HCT116 (cell line): Measurements from ENCODE around the gene SPRYD7. TPM values are rescaled to one million over a fixed set of nuclear protein-coding genes. Genes with fewer than 3 reads are reported as not detected.

Experiments used
- ATAC-seq: fragments of 200-7000 bp; cut with Tn5 transposase; 2 replicates; pipeline ENCODE4 v1.9.1; 2020; ENCODE audit warnings: mild to moderate bottlenecking, moderate library complexity
- BruUV-seq: library from RNA; stranded (reverse); fragments of 400-500 nt; replicated peaks from 2 replicates; lab custom pipeline; 2021; lab: Mats Ljungman, UMichigan
- CTCF ChIA-PET: fragments of 300-600 bp; sonication (Branson Sonifier 250); formaldehyde crosslinking; loops from one replicate; lab custom pipeline; 2021; ENCODE audit warnings: antibody characterized with exemption; lab: Charles Lee
- POLR2A ChIA-PET: fragments of 300-600, 350-600 bp; sonication (Branson Sonifier 250); formaldehyde crosslinking; loops from one replicate; lab custom pipeline; 2021; ENCODE audit warnings: antibody characterized with exemption; lab: Charles Lee
- RAD21 ChIA-PET, 2 experiments: fragments of 300-600 bp; sonication (Branson Sonifier 250); formaldehyde crosslinking; loops; one replicate each; lab custom pipeline; 2023; ENCODE audit warnings: low total read pairs in 2 of 2; ENCODE audit not compliant: uncharacterized antibody in 2 of 2, unreplicated experiment in 2 of 2, low non-redundant PET in 1 of 2; lab: Charles Lee
- DNase-seq: peaks from one replicate; pipeline ENCODE4 v3.0.0-alpha.2; 2010; ENCODE audit warnings: low read depth, low spot score
- H2AFZ ChIP-seq: fragments of 200-600 bp; shearing (Covaris generic), sonication (generic); 2 replicates; pipeline ENCODE4 v1.6.1; 2017; ENCODE audit warnings: low read depth, mixed run types, mixed read lengths, antibody characterized with exemption, low read length; ENCODE audit not compliant: poor library complexity, severe bottlenecking
- H3K27ac ChIP-seq: 2 replicates; pipeline ENCODE4 v1.5.1; 2012; ENCODE audit warnings: low read depth, low read length
- H3K27me3 ChIP-seq: fragments of 200-600 bp; sonication (generic); 2 replicates; pipeline ENCODE4 v1.6.1; 2016; ENCODE audit warnings: mixed run types, low read length, mixed read lengths; ENCODE audit not compliant: insufficient read depth
- H3K36me3 ChIP-seq, 2 experiments: fragments of 200-500 bp in 1 of 2; fragments of 200-600 bp in 1 of 2; sonication (Bioruptor generic) in 1 of 2; sonication (generic) in 1 of 2; 2 replicates each; pipeline versions ENCODE4 v1.5.1 to v1.6.1; 2014 to 2016; ENCODE audit warnings: low read length in 2 of 2, inconsistent platforms in 1 of 2, mixed read lengths in 1 of 2, mixed run types in 1 of 2; ENCODE audit not compliant: insufficient read depth in 2 of 2, control insufficient read depth in 1 of 2
- H3K4me1 ChIP-seq, 2 experiments: fragments of 200-600 bp in 1 of 2; sonication (generic) in 1 of 2; 2 replicates each; pipeline versions ENCODE4 v1.5.1 to v1.6.1; 2012 to 2017; ENCODE audit warnings: low read length in 2 of 2, inconsistent platforms in 1 of 2, mild to moderate bottlenecking in 1 of 2, mixed read lengths in 1 of 2, mixed run types in 1 of 2, moderate library complexity in 1 of 2; ENCODE audit not compliant: insufficient read depth in 2 of 2, control insufficient read depth in 1 of 2
- H3K4me2 ChIP-seq: fragments of 200-600 bp; sonication (generic); 2 replicates; pipeline ENCODE4 v1.6.1; 2017; ENCODE audit warnings: mixed run types, low read length, mixed read lengths
- H3K4me3 ChIP-seq, 2 experiments: fragments of 200-600 bp in 1 of 2; sonication (generic) in 1 of 2; replicated peaks in 1 of 2; 2 replicates each; pipeline ENCODE4 v1.5.1; 2011 to 2016; ENCODE audit warnings: low read length in 2 of 2, control low read depth in 1 of 2, low read depth in 1 of 2, mild to moderate bottlenecking in 1 of 2, mixed read lengths in 1 of 2, mixed run types in 1 of 2
- H3K79me2 ChIP-seq: fragments of 200-600 bp; sonication (generic); 2 replicates; pipeline ENCODE4 v1.6.1; 2017; ENCODE audit warnings: mild to moderate bottlenecking, mixed run types, low read length, moderate library complexity, mixed read lengths; ENCODE audit not compliant: insufficient read depth
- H3K9ac ChIP-seq: fragments of 200-600 bp; sonication (generic); 2 replicates; pipeline ENCODE4 v1.6.1; 2016; ENCODE audit warnings: low read length, mixed read lengths
- H3K9me2 ChIP-seq: fragments of 200-600 bp; sonication (generic), shearing (Covaris generic); 2 replicates; pipeline ENCODE4 v1.6.1; 2017; ENCODE audit warnings: mixed run types, mild to moderate bottlenecking, moderate library complexity; ENCODE audit not compliant: insufficient read depth
- H3K9me3 ChIP-seq, 2 experiments: fragments of 200-500 bp in 1 of 2; fragments of 200-600 bp in 1 of 2; sonication (Bioruptor generic) in 1 of 2; sonication (generic) in 1 of 2; 2 replicates each; pipeline ENCODE4 v1.6.1; 2014 to 2017; ENCODE audit warnings: low read length in 2 of 2, mixed read lengths in 2 of 2, inconsistent platforms in 1 of 2, low read depth in 1 of 2, mild to moderate bottlenecking in 1 of 2, mixed run types in 1 of 2, moderate library complexity in 1 of 2; ENCODE audit not compliant: control insufficient read depth in 1 of 2, insufficient read depth in 1 of 2
- H4K20me1 ChIP-seq: fragments of 200-600 bp; sonication (generic), shearing (Covaris generic); 2 replicates; pipeline ENCODE4 v1.6.1; 2017; ENCODE audit warnings: mixed run types, mild to moderate bottlenecking, moderate library complexity; ENCODE audit not compliant: insufficient read depth
- CBX3 ChIP-seq: IDR thresholded peaks from 2 replicates; pipeline ENCODE4 v1.6.1; 2012; ENCODE audit warnings: low read depth
- CEBPB ChIP-seq: IDR thresholded peaks from 2 replicates; pipeline ENCODE4 v1.6.1; 2012; ENCODE audit warnings: low read depth
- EGR1 ChIP-seq: IDR thresholded peaks from 2 replicates; pipeline ENCODE4 v1.6.1; 2012; ENCODE audit warnings: low read depth
- EZH2 ChIP-seq: fragments of 200-600 bp; sonication (generic); IDR thresholded peaks from 2 replicates; pipeline ENCODE4 v1.6.1; 2017; ENCODE audit warnings: antibody characterized with exemption, mixed run types
- EZH2phosphoT487 ChIP-seq: fragments of 200-600 bp; IDR thresholded peaks from 2 replicates; pipeline ENCODE4 v1.6.1; 2018; ENCODE audit warnings: antibody characterized with exemption, borderline replicate concordance
- FOSL1 ChIP-seq: IDR thresholded peaks from 2 replicates; pipeline ENCODE4 v1.6.1; 2012; ENCODE audit warnings: low read depth
- JUND ChIP-seq: IDR thresholded peaks from 2 replicates; pipeline ENCODE4 v1.6.1; 2012
- POLR2A ChIP-seq: IDR thresholded peaks from 2 replicates; pipeline ENCODE4 v1.7.0; 2011; ENCODE audit warnings: borderline replicate concordance; ENCODE audit not compliant: insufficient read depth, insufficient read length; ENCODE audit errors: extremely low read depth
- POLR2AphosphoS5 ChIP-seq: IDR thresholded peaks from 2 replicates; pipeline ENCODE4 v1.6.1; 2011; ENCODE audit warnings: mild to moderate bottlenecking, low read depth, low read length, moderate library complexity
- RAD21 ChIP-seq: IDR thresholded peaks from 2 replicates; pipeline ENCODE4 v1.6.1; 2012; ENCODE audit warnings: low read depth, mild to moderate bottlenecking
- SP1 ChIP-seq: IDR thresholded peaks from 2 replicates; pipeline ENCODE4 v1.6.1; 2012; ENCODE audit warnings: low read depth
- TCF7L2 ChIP-seq: IDR thresholded peaks from 2 replicates; pipeline ENCODE4 v1.7.0; 2011; ENCODE audit warnings: borderline replicate concordance, inconsistent platforms; ENCODE audit not compliant: insufficient read depth, insufficient read length; ENCODE audit errors: extremely low read depth
- YY1 ChIP-seq: IDR thresholded peaks from 2 replicates; pipeline ENCODE4 v1.6.1; 2011; ENCODE audit warnings: low read length, low read depth, moderate library complexity, mild to moderate bottlenecking; ENCODE audit not compliant: insufficient replicate concordance; ENCODE audit errors: extremely low read depth
- ZFX ChIP-seq: fragments of 450-650 bp; IDR thresholded peaks from 2 replicates; pipeline ENCODE4 v1.6.1; 2017
- ZNF274 ChIP-seq: fragments of 200-500 bp; sonication (Bioruptor generic); IDR thresholded peaks from 2 replicates; pipeline ENCODE4 v1.6.1; 2014; ENCODE audit warnings: mild to moderate bottlenecking, low read depth, low read length, inconsistent platforms
- intact Hi-C: fragments of 100-400 bp; cut with micrococcal nuclease; formaldehyde crosslinking; loops from 2 replicates; pipeline ENCODE4 v1.10.0; 2022
- total RNA-seq: library from RNA; stranded (reverse); gene quantifications from one replicate; pipeline ENCODE4 v1.2.1, GENCODE V29; 2021; ENCODE audit not compliant: unreplicated experiment
- TF ChIP-seq, protein P1 (sequence below): IDR thresholded peaks from 2 replicates; pipeline ENCODE4 v1.6.1; 2012
- TF ChIP-seq, protein P2 (sequence below), 3 experiments: fragments of 200-600 bp in 1 of 3; sonication (generic) in 1 of 3; IDR thresholded peaks in 2 of 3; conservative IDR thresholded peaks in 1 of 3; 2 replicates each; pipeline ENCODE4 v1.5.1; 2012 to 2017; ENCODE audit warnings: low read depth in 2 of 3, low read length in 2 of 3, antibody characterized with exemption in 1 of 3, borderline replicate concordance in 1 of 3, control low read depth in 1 of 3, mild to moderate bottlenecking in 1 of 3, mixed read lengths in 1 of 3, mixed run types in 1 of 3, moderate library complexity in 1 of 3; ENCODE audit not compliant: insufficient read depth in 1 of 3
- TF ChIP-seq, protein P3 (sequence below): IDR thresholded peaks from 2 replicates; pipeline ENCODE4 v1.6.1; 2012; ENCODE audit warnings: low read depth

The SPRYD7 gene
- total RNA-seq, 1 experiment from 2014 or later = 11.3 TPM

DNA sequence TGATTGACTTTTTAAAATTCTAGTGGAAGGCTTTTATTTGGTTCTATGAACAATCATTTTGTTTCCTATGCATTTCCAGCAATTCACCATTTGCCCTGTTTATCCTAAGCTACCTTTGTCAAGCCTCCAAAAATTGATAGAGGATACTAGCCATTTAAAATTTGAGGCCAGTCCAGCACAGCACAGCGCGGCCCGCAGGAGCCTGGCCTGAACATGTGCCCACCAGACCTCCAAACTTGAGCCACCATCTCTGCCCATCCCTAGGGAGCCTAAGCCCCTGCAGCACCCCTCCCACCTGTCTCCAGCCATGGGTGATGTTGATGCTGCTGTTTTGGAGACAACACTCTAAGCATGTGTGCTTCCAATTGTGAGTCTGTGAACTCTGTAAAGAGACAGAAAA, 57.5 kb downstream of the SPRYD7 start:
- no peak overlapping the region for H3K27ac ChIP-seq
- RAD21 ChIA-PET = no interaction called here
- no peaks in the 10 kb centered on the region for H4K20me1 ChIP-seq
- no peak overlapping the region for H3K9ac ChIP-seq
- no peaks in the 10 kb centered on the region for H3K4me1 ChIP-seq
- DNase-seq (no peak), ATAC-seq (no peak)
- H3K79me2 ChIP-seq = no peaks in the 10 kb centered on the region
- CTCF ChIA-PET = no interaction called here
- POLR2A ChIA-PET = no interaction called here
- H3K4me2 ChIP-seq = no peak overlapping the region
- BruUV-seq = no TSS peak
- H3K4me3 ChIP-seq = no peak overlapping the region
- no peaks in the 10 kb centered on the region for H3K9me2 ChIP-seq
- no peak for TF ChIP-seq TCF7L2
- TF ChIP-seq ZNF274 = no peak
- no peak for TF ChIP-seq POLR2A
- no peak for TF ChIP-seq EZH2phosphoT487
- TF ChIP-seq EGR1 = no peak
- TF ChIP-seq, protein P1, sequence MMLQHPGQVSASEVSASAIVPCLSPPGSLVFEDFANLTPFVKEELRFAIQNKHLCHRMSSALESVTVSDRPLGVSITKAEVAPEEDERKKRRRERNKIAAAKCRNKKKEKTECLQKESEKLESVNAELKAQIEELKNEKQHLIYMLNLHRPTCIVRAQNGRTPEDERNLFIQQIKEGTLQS = no peak
- TF ChIP-seq, protein P2, sequence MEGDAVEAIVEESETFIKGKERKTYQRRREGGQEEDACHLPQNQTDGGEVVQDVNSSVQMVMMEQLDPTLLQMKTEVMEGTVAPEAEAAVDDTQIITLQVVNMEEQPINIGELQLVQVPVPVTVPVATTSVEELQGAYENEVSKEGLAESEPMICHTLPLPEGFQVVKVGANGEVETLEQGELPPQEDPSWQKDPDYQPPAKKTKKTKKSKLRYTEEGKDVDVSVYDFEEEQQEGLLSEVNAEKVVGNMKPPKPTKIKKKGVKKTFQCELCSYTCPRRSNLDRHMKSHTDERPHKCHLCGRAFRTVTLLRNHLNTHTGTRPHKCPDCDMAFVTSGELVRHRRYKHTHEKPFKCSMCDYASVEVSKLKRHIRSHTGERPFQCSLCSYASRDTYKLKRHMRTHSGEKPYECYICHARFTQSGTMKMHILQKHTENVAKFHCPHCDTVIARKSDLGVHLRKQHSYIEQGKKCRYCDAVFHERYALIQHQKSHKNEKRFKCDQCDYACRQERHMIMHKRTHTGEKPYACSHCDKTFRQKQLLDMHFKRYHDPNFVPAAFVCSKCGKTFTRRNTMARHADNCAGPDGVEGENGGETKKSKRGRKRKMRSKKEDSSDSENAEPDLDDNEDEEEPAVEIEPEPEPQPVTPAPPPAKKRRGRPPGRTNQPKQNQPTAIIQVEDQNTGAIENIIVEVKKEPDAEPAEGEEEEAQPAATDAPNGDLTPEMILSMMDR (IDR thresholded peaks at IDR 0.05 in 2 of 3, conservative IDR thresholded peaks at IDR 0.05 in 1 of 3; ENCODE audit: borderline replicate concordance in 1 of 3, insufficient read depth in 1 of 3, low read depth in 2 of 3, low read length in 2 of 3) = no peak
- TF ChIP-seq, protein P3, sequence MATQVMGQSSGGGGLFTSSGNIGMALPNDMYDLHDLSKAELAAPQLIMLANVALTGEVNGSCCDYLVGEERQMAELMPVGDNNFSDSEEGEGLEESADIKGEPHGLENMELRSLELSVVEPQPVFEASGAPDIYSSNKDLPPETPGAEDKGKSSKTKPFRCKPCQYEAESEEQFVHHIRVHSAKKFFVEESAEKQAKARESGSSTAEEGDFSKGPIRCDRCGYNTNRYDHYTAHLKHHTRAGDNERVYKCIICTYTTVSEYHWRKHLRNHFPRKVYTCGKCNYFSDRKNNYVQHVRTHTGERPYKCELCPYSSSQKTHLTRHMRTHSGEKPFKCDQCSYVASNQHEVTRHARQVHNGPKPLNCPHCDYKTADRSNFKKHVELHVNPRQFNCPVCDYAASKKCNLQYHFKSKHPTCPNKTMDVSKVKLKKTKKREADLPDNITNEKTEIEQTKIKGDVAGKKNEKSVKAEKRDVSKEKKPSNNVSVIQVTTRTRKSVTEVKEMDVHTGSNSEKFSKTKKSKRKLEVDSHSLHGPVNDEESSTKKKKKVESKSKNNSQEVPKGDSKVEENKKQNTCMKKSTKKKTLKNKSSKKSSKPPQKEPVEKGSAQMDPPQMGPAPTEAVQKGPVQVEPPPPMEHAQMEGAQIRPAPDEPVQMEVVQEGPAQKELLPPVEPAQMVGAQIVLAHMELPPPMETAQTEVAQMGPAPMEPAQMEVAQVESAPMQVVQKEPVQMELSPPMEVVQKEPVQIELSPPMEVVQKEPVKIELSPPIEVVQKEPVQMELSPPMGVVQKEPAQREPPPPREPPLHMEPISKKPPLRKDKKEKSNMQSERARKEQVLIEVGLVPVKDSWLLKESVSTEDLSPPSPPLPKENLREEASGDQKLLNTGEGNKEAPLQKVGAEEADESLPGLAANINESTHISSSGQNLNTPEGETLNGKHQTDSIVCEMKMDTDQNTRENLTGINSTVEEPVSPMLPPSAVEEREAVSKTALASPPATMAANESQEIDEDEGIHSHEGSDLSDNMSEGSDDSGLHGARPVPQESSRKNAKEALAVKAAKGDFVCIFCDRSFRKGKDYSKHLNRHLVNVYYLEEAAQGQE = no peak
- TF ChIP-seq CEBPB = no peak
- TF ChIP-seq RAD21 = no peak
- TF ChIP-seq ZFX = no peak
- no peak for TF ChIP-seq CBX3
- TF ChIP-seq POLR2AphosphoS5 = no peak
- no peak for TF ChIP-seq SP1
- TF ChIP-seq JUND = no peak
- no peak for TF ChIP-seq FOSL1
- no peak for TF ChIP-seq EZH2
- TF ChIP-seq YY1 = no peak
- H3K36me3 ChIP-seq = no peaks in the 10 kb centered on the region
- peaks cover 16 to 17% of the 10 kb centered on the region in 2 experiments; a peak in 2 of 4 replicates for H3K9me3 ChIP-seq
- H2AFZ ChIP-seq = no peak overlapping the region
- intact Hi-C loops = no loop called here
- no peaks in the 10 kb centered on the region for H3K27me3 ChIP-seq
